AG10803 (cell line): ENCODE measurements around the gene STX1B.

Experiments used
- DNase-seq: peaks from one replicate; pipeline ENCODE4 v3.0.0; 2010; ENCODE audit warnings: low read depth
- H3K4me3 ChIP-seq: 2 replicates; pipeline ENCODE4 v1.5.1; 2011; ENCODE audit warnings: mild to moderate bottlenecking, low read length, control low read depth
- CTCF ChIP-seq: conservative IDR thresholded peaks from 2 replicates; pipeline ENCODE4 v1.5.1; 2011; ENCODE audit warnings: mild to moderate bottlenecking, low read length, control low read depth, inconsistent platforms

The STX1B gene

GRCh38 chr16:31042866-31043265, 32.4 kb upstream of the STX1B start:
- DNase-seq: no peak
- TF ChIP-seq CTCF: no peak
- H3K4me3 ChIP-seq: no peak overlapping the region

- no peak for DNase-seq
- no peak for TF ChIP-seq CTCF
These were observed 28.6 kb upstream of the STX1B start for GRCh38 chr16:31038993-31039392.

DNA sequence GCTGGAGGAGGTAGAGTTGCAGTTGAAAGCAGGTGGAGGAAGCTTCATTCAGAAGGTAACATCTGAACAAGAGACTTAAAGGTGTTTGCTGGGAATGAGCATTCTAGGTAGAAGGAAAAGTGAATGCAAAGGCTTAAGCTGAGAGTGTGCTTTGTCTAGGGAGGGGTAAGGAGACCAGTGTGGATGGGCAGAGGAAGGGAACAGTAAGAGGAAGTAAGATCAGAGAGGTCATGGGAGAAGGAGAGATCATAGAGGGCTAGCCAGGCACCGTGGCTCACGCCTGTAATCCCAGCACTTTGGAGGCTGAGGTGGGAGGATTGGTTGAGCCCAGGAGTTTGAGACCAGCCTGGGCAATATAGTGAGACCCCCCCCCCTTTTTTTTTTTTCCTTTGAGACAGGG, 26.3 kb upstream of the STX1B start:
- no peak for TF ChIP-seq CTCF
- DNase-seq: no peak
- no peak overlapping the region for H3K4me3 ChIP-seq

More at GRCh38 chr16:31038993-31039392, 28.6 kb upstream of the STX1B start:
- no peak overlapping the region for H3K4me3 ChIP-seq

- peak; percentile 75 for DNase-seq
- TF ChIP-seq CTCF: no peak
- H3K4me3 ChIP-seq: peak overlapping the region; percentile 99
These were observed 23.5 kb upstream of the STX1B start for GRCh38 chr16:31033709-31034492.

GRCh38 chr16:31032736-31033708, 22.6 kb upstream of the STX1B start, which contains the start of gene STX4:
Gene STX4, plus strand, starts transcription at chr16:31033558. Its CDS starts 248 bp downstream, at chr16:31033806.
- 0 out of 2 replicates have a peak, but pooled peaks have one; percentile 4 for TF ChIP-seq CTCF
- peak; percentile 97 for DNase-seq

DNA sequence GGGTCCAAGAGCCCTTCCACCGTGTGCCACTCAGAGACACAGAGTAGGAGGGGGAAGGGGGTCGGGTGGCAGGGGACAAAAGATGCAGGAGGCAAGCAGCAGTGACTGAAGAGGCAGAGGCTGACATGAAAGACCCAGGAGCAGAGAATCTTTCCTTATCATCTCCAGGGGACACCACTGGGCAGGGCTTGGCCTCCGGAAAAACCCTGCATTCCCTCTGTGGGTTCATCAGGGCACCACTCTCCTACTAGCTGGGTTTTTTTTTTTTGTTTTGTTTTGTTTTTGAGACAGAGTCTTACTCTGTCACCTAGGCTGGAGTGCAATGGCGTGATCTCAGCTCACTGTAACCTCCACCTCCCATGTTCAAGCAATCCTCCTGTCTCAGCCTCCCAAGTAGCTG, 20.8 kb upstream of the STX1B start:
- TF ChIP-seq CTCF: no peak
- no peak overlapping the region for H3K4me3 ChIP-seq
- no peak for DNase-seq

More at GRCh38 chr16:31032736-31033708, 22.6 kb upstream of the STX1B start, which contains the start of gene STX4:
- peak within 1 kb of the TSS; percentile 99 for H3K4me3 ChIP-seq
